Progenitor cell of endocrine pancreas (in vitro differentiated cells): ENCODE results near the gene HPS1. TPM values are rescaled to one million over a fixed set of nuclear protein-coding genes. Genes with fewer than 3 reads are reported as not detected.

Experiments used
- DNase-seq: peaks from one replicate; pipeline ENCODE4 v3.0.0; 2021; ENCODE audit warnings: low spot score; ENCODE audit not compliant: unreplicated experiment
- H3K27ac Mint-ChIP-seq: 2 replicates; pipeline ENCODE4 v1.8.0; 2021; ENCODE audit warnings: mild to moderate bottlenecking, moderate library complexity, mixed read lengths
- H3K27me3 Mint-ChIP-seq: 2 replicates; pipeline ENCODE4 v1.8.0; 2021; ENCODE audit warnings: mixed read lengths
- H3K36me3 Mint-ChIP-seq: 2 replicates; pipeline ENCODE4 v1.8.0; 2022; ENCODE audit warnings: mixed read lengths; ENCODE audit not compliant: insufficient read depth
- H3K4me1 Mint-ChIP-seq: 2 replicates; pipeline ENCODE4 v1.8.0; 2021; ENCODE audit warnings: low read depth, mixed read lengths
- H3K4me3 Mint-ChIP-seq: 2 replicates; pipeline ENCODE4 v1.8.0; 2021; ENCODE audit warnings: low read depth, mild to moderate bottlenecking, moderate library complexity, mixed read lengths
- H3K9me3 Mint-ChIP-seq: 2 replicates; pipeline ENCODE4 v1.8.0; 2021; ENCODE audit warnings: low read depth, mixed read lengths
- total RNA-seq: library from RNA; stranded (reverse); gene quantifications from 2 replicates; pipeline ENCODE4 v1.2.1, GENCODE V29; 2021
- TF ChIP-seq, protein P1 (sequence below): fragments of 200-600 bp; sonication (generic); IDR thresholded peaks from one replicate; pipeline ENCODE4 v1.5.0; 2021; ENCODE audit warnings: antibody characterized with exemption, mild to moderate bottlenecking; ENCODE audit not compliant: unreplicated experiment

HPS1 gene
- total RNA-seq, 1 donor from 2014 or later: 52.1 TPM

DNA sequence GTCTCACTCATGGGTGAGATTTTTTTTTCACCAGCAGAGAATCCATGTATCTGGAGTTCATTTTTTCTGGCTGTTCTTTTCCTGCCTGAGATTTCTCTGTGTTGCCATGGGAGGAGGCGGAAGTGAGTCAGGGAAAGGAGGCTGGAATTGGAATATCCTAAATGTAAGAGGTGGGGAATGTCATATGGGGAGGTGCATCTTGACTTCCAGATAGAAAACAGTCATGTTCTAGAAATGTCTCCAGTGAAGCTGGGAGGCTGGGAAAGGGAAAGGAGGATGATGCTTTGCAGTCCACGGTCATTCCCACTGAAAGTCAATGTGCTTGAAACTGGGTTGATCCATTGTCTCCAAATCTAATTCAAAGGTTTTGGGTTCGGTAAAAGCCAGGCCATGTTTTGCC lies 39.7 kb upstream of the HPS1 start:
- no peak overlapping the region for H3K27ac Mint-ChIP-seq
- H3K4me1 Mint-ChIP-seq: no peaks in the 10 kb centered on the region
- TF ChIP-seq, protein P1, sequence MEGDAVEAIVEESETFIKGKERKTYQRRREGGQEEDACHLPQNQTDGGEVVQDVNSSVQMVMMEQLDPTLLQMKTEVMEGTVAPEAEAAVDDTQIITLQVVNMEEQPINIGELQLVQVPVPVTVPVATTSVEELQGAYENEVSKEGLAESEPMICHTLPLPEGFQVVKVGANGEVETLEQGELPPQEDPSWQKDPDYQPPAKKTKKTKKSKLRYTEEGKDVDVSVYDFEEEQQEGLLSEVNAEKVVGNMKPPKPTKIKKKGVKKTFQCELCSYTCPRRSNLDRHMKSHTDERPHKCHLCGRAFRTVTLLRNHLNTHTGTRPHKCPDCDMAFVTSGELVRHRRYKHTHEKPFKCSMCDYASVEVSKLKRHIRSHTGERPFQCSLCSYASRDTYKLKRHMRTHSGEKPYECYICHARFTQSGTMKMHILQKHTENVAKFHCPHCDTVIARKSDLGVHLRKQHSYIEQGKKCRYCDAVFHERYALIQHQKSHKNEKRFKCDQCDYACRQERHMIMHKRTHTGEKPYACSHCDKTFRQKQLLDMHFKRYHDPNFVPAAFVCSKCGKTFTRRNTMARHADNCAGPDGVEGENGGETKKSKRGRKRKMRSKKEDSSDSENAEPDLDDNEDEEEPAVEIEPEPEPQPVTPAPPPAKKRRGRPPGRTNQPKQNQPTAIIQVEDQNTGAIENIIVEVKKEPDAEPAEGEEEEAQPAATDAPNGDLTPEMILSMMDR: no peak
- no peak overlapping the region for H3K4me3 Mint-ChIP-seq
- no peak for DNase-seq
- no peaks in the 10 kb centered on the region for H3K9me3 Mint-ChIP-seq
- no peaks in the 10 kb centered on the region for H3K36me3 Mint-ChIP-seq
- no peaks in the 10 kb centered on the region for H3K27me3 Mint-ChIP-seq

DNA sequence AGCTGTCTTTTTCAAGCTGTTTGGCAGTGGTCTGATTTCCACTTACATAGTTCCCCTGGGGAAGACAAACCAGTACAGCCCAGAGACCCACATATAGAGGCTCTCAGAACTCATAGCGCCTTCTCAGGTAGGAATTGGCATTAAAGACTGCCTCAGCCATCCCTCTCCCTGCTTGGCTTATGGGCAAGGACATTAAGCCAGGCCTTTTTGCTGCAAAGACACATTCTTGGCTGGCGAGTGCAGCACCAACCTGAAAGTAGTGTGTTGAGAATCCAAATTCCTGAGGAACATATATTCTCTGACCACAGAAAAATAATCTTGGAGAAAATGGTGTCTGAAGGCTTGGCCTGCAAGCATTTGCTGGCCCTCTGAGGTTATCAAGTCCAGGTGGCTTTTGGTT lies 39.2 kb upstream of the HPS1 start:
- no peak for DNase-seq
- TF ChIP-seq, protein P1: no peak
- Mint-ChIP-seq H3K36me3 (no peaks in the 10 kb centered on the region), H3K27ac (no peak overlapping the region), H3K4me1 (no peaks in the 10 kb centered on the region), H3K4me3 (no peak overlapping the region), H3K9me3 (no peaks in the 10 kb centered on the region), H3K27me3 (no peaks in the 10 kb centered on the region)

- Mint-ChIP-seq H3K27ac (no peak overlapping the region), H3K27me3 (no peaks in the 10 kb centered on the region), H3K36me3 (no peaks in the 10 kb centered on the region), H3K9me3 (no peaks in the 10 kb centered on the region), H3K4me3 (no peak overlapping the region), H3K4me1 (no peaks in the 10 kb centered on the region)
- DNase-seq: no peak
- TF ChIP-seq, protein P1: no peak
These were observed 36.9 kb upstream of the HPS1 start for GRCh38 chr10:98483658-98484057.

DNA sequence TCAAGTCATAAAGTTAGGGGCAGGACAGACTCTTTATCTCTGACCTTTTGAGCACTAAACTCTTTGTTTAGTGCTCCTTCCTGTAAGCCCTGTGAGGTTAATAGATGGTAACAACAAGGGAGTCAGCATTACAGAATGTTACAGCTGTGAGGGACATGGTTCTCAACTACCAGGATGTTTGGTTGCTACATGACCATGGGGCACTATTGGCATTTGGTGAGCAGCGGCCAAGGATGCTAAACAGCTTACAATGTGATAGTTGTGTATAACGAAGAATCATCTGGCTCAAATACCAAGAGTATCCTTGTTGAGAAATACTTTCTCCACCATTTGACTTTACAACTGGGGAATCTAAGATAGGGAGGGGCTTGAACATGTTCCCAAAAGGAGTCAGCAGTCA lies 35.4 kb upstream of the HPS1 start:
- H3K36me3 Mint-ChIP-seq: no peaks in the 10 kb centered on the region
- TF ChIP-seq, protein P1: no peak

GRCh38 chr10:98481404-98481945 lies 34.7 kb upstream of the HPS1 start:
- H3K4me1 Mint-ChIP-seq: no peaks in the 10 kb centered on the region
- H3K27me3 Mint-ChIP-seq: peaks cover 5% of the 10 kb centered on the region
- no peak overlapping the region for H3K4me3 Mint-ChIP-seq
- H3K36me3 Mint-ChIP-seq: no peaks in the 10 kb centered on the region
- TF ChIP-seq, protein P1: no peak
- H3K27ac Mint-ChIP-seq: no peak overlapping the region
- DNase-seq: no peak
- no peaks in the 10 kb centered on the region for H3K9me3 Mint-ChIP-seq

More for the DNA sequence above, 35.4 kb upstream of the HPS1 start:
- Mint-ChIP-seq H3K27me3 (peaks cover 5% of the 10 kb centered on the region), H3K4me1 (no peaks in the 10 kb centered on the region), H3K27ac (no peak overlapping the region), H3K9me3 (no peaks in the 10 kb centered on the region), H3K4me3 (no peak overlapping the region)
- no peak for DNase-seq
